ENCODE results near the gene EVX2. TPM values are rescaled to one million over a fixed set of nuclear protein-coding genes. Genes with fewer than 3 reads are reported as not detected.

Gene EVX2
- total RNA-seq, 1 donor from 2014 or later: not detected

- no peaks in the 10 kb centered on the region for H3K9me3 Mint-ChIP-seq (ENCODE audit: low read depth)
- TF ChIP-seq CTCF (IDR thresholded peaks at IDR 0.05; ENCODE audit: unreplicated experiment): no peak
- no peaks in the 10 kb centered on the region for H3K36me3 Mint-ChIP-seq (ENCODE audit: insufficient read depth)
- no peak overlapping the region for H3K27ac Mint-ChIP-seq
- no peak for DNase-seq (ENCODE audit: low spot score, unreplicated experiment)
- H3K27me3 Mint-ChIP-seq: peaks cover 92% of the 10 kb centered on the region
- H3K4me1 Mint-ChIP-seq (ENCODE audit: low read depth): peaks cover 3% of the 10 kb centered on the region
- no peak overlapping the region for H3K4me3 Mint-ChIP-seq (ENCODE audit: low read depth)
Observed at GRCh38 chr2:176111846-176112374, 28.1 kb upstream of the EVX2 start.

- H3K4me3 Mint-ChIP-seq (ENCODE audit: low read depth): no peak overlapping the region
- no peaks in the 10 kb centered on the region for H3K36me3 Mint-ChIP-seq (ENCODE audit: insufficient read depth)
- peak; percentile 76 for TF ChIP-seq CTCF (IDR thresholded peaks at IDR 0.05; ENCODE audit: unreplicated experiment)
Observed at GRCh38 chr2:176111309-176111663, 27.5 kb upstream of the EVX2 start.

GRCh38 chr2:176110415-176111308 is 26.9 kb upstream of the EVX2 start:
- no peak overlapping the region for H3K27ac Mint-ChIP-seq
- no peak for DNase-seq (ENCODE audit: low spot score, unreplicated experiment)
- H3K4me3 Mint-ChIP-seq (ENCODE audit: low read depth): no peak overlapping the region
- no peak for TF ChIP-seq CTCF (IDR thresholded peaks at IDR 0.05; ENCODE audit: unreplicated experiment)
- no peaks in the 10 kb centered on the region for H3K36me3 Mint-ChIP-seq (ENCODE audit: insufficient read depth)
- peaks cover 3% of the 10 kb centered on the region for H3K4me1 Mint-ChIP-seq (ENCODE audit: low read depth)
- no peaks in the 10 kb centered on the region for H3K9me3 Mint-ChIP-seq (ENCODE audit: low read depth)
- H3K27me3 Mint-ChIP-seq: peaks cover 89% of the 10 kb centered on the region

More at GRCh38 chr2:176111309-176111663, 27.5 kb upstream of the EVX2 start:
- no peak for DNase-seq (ENCODE audit: low spot score, unreplicated experiment)
- Mint-ChIP-seq H3K4me1 (ENCODE audit: low read depth) (peaks cover 3% of the 10 kb centered on the region), H3K9me3 (ENCODE audit: low read depth) (no peaks in the 10 kb centered on the region), H3K27ac (no peak overlapping the region), H3K27me3 (peaks cover 89% of the 10 kb centered on the region)

- H3K36me3 Mint-ChIP-seq (ENCODE audit: insufficient read depth): no peaks in the 10 kb centered on the region
- TF ChIP-seq CTCF (IDR thresholded peaks at IDR 0.05; ENCODE audit: unreplicated experiment): no peak
- no peak overlapping the region for H3K27ac Mint-ChIP-seq
- peaks cover 3% of the 10 kb centered on the region for H3K4me1 Mint-ChIP-seq (ENCODE audit: low read depth)
- H3K27me3 Mint-ChIP-seq: peaks cover 90% of the 10 kb centered on the region
- DNase-seq (ENCODE audit: low spot score, unreplicated experiment): no peak
- no peak overlapping the region for H3K4me3 Mint-ChIP-seq (ENCODE audit: low read depth)
- no peaks in the 10 kb centered on the region for H3K9me3 Mint-ChIP-seq (ENCODE audit: low read depth)
Observed at GRCh38 chr2:176109946-176110345, 26.2 kb upstream of the EVX2 start.

GRCh38 chr2:176109192-176109901 is 25.6 kb upstream of the EVX2 start:
- peak overlapping the region; percentile 41 for H3K27ac Mint-ChIP-seq

More at GRCh38 chr2:176109192-176109901, 25.6 kb upstream of the EVX2 start:
- no peak for DNase-seq (ENCODE audit: low spot score, unreplicated experiment)
- Mint-ChIP-seq H3K4me3 (ENCODE audit: low read depth) (no peak overlapping the region), H3K9me3 (ENCODE audit: low read depth) (no peaks in the 10 kb centered on the region), H3K36me3 (ENCODE audit: insufficient read depth) (no peaks in the 10 kb centered on the region), H3K27me3 (peaks cover 90% of the 10 kb centered on the region), H3K4me1 (ENCODE audit: low read depth) (peaks cover 3% of the 10 kb centered on the region)
- TF ChIP-seq CTCF (IDR thresholded peaks at IDR 0.05; ENCODE audit: unreplicated experiment): no peak

Data from progenitor cell of endocrine pancreas (in vitro differentiated cells).